MCF 10A (cell line): ENCODE data around the gene VAPA. TPM values are rescaled to one million over a fixed set of nuclear protein-coding genes. Genes with fewer than 3 reads are reported as not detected.

Experiments
- BruUV-seq: library from RNA; stranded (reverse); fragments of 400-500 nt; replicated peaks from 2 replicates; lab custom pipeline; 2021; lab: Mats Ljungman, UMichigan
- CTCF ChIA-PET: fragments of 300-600 bp; sonication (Branson Sonifier 250); formaldehyde crosslinking; extraction: SDS; loops from one replicate; lab custom pipeline; 2021; ENCODE audit warnings: antibody characterized with exemption, inconsistent platforms; lab: Yijun Ruan, JAX
- POLR2A ChIA-PET: fragments of 300-600, 350-650 bp; sonication (Branson Sonifier 250); formaldehyde crosslinking; extraction: SDS; loops from one replicate; lab custom pipeline; 2020; ENCODE audit warnings: antibody characterized with exemption, inconsistent platforms; lab: Yijun Ruan, JAX
- DNase-seq: peaks from one replicate; pipeline ENCODE4 v3.0.0-alpha.2; 2018; ENCODE audit not compliant: unreplicated experiment
- H3K27ac Mint-ChIP-seq: one replicate; pipeline ENCODE4 v1.8.0; 2022; ENCODE audit warnings: mild to moderate bottlenecking, low read depth, mixed read lengths; ENCODE audit not compliant: unreplicated experiment
- H3K27me3 Mint-ChIP-seq: one replicate; pipeline ENCODE4 v1.8.0; 2022; ENCODE audit warnings: mixed read lengths; ENCODE audit not compliant: insufficient read depth, unreplicated experiment
- H3K36me3 Mint-ChIP-seq: one replicate; pipeline ENCODE4 v1.8.0; 2022; ENCODE audit warnings: mild to moderate bottlenecking, moderate library complexity, mixed read lengths; ENCODE audit not compliant: insufficient read depth, unreplicated experiment
- H3K4me1 Mint-ChIP-seq: one replicate; pipeline ENCODE4 v1.8.0; 2022; ENCODE audit warnings: mixed read lengths; ENCODE audit not compliant: insufficient read depth, unreplicated experiment
- H3K4me3 Mint-ChIP-seq: one replicate; pipeline ENCODE4 v1.8.0; 2022; ENCODE audit warnings: mild to moderate bottlenecking, moderate library complexity, mixed read lengths; ENCODE audit not compliant: unreplicated experiment
- H3K9me3 Mint-ChIP-seq: one replicate; pipeline ENCODE4 v1.8.0; 2022; ENCODE audit warnings: mixed read lengths; ENCODE audit not compliant: unreplicated experiment
- intact Hi-C: fragments of 100-400 bp; cut with micrococcal nuclease; formaldehyde crosslinking; loops from 2 replicates; pipeline ENCODE4 v1.14.1; 2022
- total RNA-seq: library from RNA; stranded (reverse); gene quantifications from 2 replicates; pipeline ENCODE4 v1.2.3, GENCODE V29; 2022
- TF ChIP-seq, protein P1 (sequence below): fragments of 200-600 bp; IDR thresholded peaks from one replicate; pipeline ENCODE4 v1.8.0; 2022; ENCODE audit warnings: antibody characterized with exemption, mild to moderate bottlenecking; ENCODE audit not compliant: unreplicated experiment

The VAPA gene
- total RNA-seq, 1 experiment from 2014 or later = 286 TPM

DNA sequence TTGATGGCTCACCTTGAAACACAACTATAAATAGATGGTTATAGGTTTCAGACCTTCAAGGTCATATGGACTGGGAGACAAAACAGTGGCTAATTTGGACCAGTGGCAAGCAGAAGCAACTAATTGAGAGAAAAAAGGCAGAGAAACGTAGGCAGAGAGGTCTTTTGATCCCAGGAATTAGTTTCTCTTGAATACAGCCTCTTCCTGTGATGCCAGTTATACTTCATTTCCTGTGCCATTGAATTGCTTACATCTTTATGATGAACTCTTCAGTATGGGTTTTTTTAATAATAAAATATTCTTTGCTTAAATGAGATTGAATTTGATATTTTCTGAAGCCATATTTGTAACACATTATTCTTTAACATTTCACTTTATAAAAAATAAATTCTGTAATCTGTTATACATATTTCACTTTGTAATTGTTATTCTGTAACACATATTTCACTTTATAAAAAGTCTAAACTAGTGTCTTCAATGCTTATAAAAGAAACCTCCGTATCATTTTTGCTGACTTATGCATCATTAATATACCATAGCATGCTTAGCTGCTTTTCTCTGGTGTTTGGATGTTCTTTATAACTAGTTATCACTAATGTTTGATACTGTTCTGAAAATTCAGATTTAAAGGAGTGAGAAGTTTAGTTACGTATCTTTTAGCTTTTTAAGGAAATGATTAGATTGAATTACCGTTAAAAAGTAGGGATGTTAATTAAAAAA is 8.9 kb downstream of the VAPA start:
- no TSS peak for BruUV-seq

DNA sequence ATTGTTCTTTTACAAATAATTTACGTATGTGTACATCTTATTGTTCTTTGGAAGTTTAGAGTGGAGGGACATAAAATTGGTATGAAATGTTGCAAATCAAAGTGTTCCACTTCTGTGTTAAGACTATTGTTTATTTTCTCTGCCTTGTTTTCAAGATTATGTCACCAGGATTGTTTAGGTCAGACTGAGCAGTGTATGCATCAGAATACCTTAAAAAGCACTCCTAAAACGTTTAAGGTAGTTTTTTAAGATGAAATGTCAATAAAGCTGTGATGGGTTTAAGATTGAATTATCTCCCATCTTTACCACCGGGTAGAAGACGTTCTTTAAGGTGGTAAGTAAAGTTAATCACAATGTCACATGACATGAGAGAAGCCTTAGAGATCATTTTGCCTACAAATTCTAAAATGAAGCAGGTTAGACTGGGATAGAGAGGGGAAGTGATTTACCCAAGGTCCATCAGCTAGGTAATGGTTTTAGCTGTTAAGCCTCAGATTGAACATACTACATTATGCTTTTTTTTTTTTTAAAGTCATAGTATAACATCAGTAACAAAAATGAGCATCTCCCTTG is 10.6 kb downstream of the VAPA start:
- intact Hi-C loops = no loop called here
- H3K27ac Mint-ChIP-seq = no peak overlapping the region
- no peaks in the 10 kb centered on the region for H3K9me3 Mint-ChIP-seq
- peaks cover 35% of the 10 kb centered on the region for H3K4me1 Mint-ChIP-seq
- no TSS peak for BruUV-seq
- CTCF ChIA-PET = interaction anchor here (0.7 to 1.4 kb wide), 2 partner anchors 27 to 853 kb away, joined by 4 to 7 read pairs; no protein-coding TSS in a partner anchor
- no peaks in the 10 kb centered on the region for H3K27me3 Mint-ChIP-seq
- DNase-seq = no peak
- H3K4me3 Mint-ChIP-seq = no peak overlapping the region
- TF ChIP-seq, protein P1, sequence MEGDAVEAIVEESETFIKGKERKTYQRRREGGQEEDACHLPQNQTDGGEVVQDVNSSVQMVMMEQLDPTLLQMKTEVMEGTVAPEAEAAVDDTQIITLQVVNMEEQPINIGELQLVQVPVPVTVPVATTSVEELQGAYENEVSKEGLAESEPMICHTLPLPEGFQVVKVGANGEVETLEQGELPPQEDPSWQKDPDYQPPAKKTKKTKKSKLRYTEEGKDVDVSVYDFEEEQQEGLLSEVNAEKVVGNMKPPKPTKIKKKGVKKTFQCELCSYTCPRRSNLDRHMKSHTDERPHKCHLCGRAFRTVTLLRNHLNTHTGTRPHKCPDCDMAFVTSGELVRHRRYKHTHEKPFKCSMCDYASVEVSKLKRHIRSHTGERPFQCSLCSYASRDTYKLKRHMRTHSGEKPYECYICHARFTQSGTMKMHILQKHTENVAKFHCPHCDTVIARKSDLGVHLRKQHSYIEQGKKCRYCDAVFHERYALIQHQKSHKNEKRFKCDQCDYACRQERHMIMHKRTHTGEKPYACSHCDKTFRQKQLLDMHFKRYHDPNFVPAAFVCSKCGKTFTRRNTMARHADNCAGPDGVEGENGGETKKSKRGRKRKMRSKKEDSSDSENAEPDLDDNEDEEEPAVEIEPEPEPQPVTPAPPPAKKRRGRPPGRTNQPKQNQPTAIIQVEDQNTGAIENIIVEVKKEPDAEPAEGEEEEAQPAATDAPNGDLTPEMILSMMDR = no peak
- peaks cover 7% of the 10 kb centered on the region for H3K36me3 Mint-ChIP-seq
- POLR2A ChIA-PET = interaction anchor here (1.2 to 5.2 kb wide), 2 partner anchors 10 to 47 kb away, joined by 4 to 57 read pairs; partner anchors contain the start of gene VAPA

More for the DNA sequence above, 8.9 kb downstream of the VAPA start:
- H3K4me3 Mint-ChIP-seq = no peak overlapping the region
- no peak overlapping the region for H3K27ac Mint-ChIP-seq
- H3K36me3 Mint-ChIP-seq = peaks cover 7% of the 10 kb centered on the region
- H3K4me1 Mint-ChIP-seq = peaks cover 24% of the 10 kb centered on the region
- intact Hi-C loops = no loop called here
- no peaks in the 10 kb centered on the region for H3K9me3 Mint-ChIP-seq
- no peaks in the 10 kb centered on the region for H3K27me3 Mint-ChIP-seq
- ChIA-PET CTCF (interaction anchor here (0.6 kb wide), 1 partner anchor 52 kb away, joined by 4 read pairs; no protein-coding TSS in a partner anchor), POLR2A (interaction anchor here (1.2 to 5.2 kb wide), 2 partner anchors 8 to 46 kb away, joined by 4 to 57 read pairs; partner anchors contain the start of gene VAPA)
- no peak for DNase-seq
- TF ChIP-seq, protein P1 = no peak

DNA sequence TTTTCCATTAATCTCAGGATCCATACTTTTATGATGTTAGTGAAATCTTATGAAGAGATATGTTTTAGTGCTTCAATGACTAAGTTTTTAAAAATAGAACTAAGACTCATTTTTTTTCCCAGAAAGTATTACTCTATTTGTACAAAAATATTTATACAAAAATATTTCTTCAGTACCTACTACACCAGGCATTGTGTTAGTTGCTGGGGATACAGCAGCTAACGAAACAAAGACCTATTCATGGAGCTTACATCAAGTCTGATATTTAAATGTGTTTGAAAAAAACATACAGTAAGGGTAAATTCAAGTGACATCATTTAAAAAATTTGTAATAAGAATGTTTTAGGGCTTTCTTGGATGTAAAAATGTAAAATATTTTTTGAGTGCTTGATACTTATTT is 11.6 kb downstream of the VAPA start:
- H3K36me3 Mint-ChIP-seq = peaks cover 7% of the 10 kb centered on the region
- CTCF ChIA-PET = no interaction called here
- intact Hi-C loops = no loop called here
- peaks cover 35% of the 10 kb centered on the region for H3K4me1 Mint-ChIP-seq
- TF ChIP-seq, protein P1 = no peak
- no TSS peak for BruUV-seq
- H3K27me3 Mint-ChIP-seq = no peaks in the 10 kb centered on the region
- no peak for DNase-seq
- H3K9me3 Mint-ChIP-seq = no peaks in the 10 kb centered on the region
- POLR2A ChIA-PET = interaction anchor here (0.7 to 5.2 kb wide), 3 partner anchors 11 to 310 kb away, joined by 3 to 57 read pairs (median 4); partner anchors contain the start of gene VAPA
- H3K4me3 Mint-ChIP-seq = no peak overlapping the region
- no peak overlapping the region for H3K27ac Mint-ChIP-seq

DNA sequence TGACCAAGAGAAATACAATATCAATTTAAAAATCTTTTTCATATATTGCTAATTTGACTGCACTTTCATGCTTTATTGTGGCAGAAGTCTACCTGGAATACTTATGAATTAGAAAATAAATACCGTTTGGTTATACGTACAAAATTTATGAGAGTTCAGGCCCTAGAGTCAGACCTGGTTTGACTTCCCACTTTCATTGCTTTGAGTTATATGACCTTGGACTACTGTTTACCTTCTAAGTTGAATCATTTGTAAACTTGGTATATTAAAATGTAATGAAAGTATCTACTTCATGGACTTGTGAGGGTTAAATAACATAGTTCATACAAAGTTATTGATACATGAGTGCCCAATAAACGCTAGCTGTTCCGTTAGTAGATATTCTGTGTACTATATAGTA is 12.0 kb downstream of the VAPA start:
- H3K36me3 Mint-ChIP-seq = peaks cover 7% of the 10 kb centered on the region
- CTCF ChIA-PET = no interaction called here
- H3K4me1 Mint-ChIP-seq = peaks cover 35% of the 10 kb centered on the region
- H3K9me3 Mint-ChIP-seq = no peaks in the 10 kb centered on the region
- no peak overlapping the region for H3K27ac Mint-ChIP-seq
- DNase-seq = no peak
- TF ChIP-seq, protein P1 = no peak
- H3K27me3 Mint-ChIP-seq = no peaks in the 10 kb centered on the region
- no peak overlapping the region for H3K4me3 Mint-ChIP-seq
- BruUV-seq = no TSS peak
- intact Hi-C loops = no loop called here
- POLR2A ChIA-PET = interaction anchor here (0.7 to 5.2 kb wide), 5 partner anchors 8 to 310 kb away, joined by 3 to 57 read pairs (median 4); partner anchors contain the start of gene VAPA
